ENCODE measurements around the gene PPIF.
"Not testable (repeated sequence)": the region's sequence is repeated elsewhere in the genome, so short reads cannot be mapped to it uniquely, and the experiment has no call there.

Gene PPIF

DNA sequence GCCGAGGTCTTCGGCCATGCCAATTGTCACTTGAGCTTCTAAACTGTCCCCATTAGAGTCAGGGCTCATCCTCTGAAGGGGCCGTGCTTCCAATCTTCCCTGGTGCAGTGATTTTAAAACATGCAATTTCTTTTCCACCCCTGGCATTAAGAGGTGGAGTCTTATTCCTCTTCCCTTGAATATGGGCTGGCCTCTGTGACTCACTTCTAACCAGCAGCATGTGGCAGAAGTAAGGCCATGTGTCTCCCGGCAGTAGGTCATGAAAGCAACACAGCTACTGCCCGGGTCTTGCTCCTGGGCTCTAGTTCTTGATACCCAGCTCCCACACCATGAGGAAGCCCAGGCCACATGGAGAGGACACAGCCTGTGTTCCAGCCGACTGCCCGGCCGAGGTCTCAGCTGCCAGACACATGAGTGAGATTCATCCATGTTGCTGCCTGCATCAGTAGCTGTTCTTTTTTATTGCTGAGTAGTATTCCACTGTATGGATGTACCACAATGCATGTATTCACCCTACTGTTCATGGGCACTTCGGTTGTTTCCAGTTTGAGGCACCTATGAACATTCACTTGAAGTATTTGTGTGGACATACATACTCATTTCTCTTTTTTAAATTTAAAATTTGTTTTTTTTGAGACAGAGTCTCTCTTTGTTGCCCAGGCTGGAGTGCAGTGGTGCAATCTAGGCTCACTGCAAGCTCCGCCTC, 14.5 kb upstream of the PPIF start:
- not testable (repeated sequence) for DNase-seq

DNA sequence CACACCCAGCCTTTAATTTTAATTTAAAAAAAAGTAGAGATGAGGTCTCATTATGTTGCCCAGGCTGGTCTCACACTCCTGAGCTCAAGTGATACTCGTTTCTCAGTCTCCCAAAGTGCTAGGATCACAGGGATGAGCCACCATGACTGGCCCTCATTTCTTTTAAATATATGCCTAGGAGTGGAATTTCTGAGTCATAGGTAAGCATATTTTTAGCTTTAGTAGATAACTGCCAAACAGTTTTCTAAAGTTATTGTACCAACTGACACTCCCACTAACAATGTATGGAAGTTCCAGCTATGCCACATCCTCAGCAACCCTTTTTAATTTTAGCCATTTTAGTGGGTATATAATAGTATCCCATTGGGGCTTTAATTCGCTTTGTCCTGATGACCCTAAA, 13.8 kb upstream of the PPIF start:
- DNase-seq: no peak

DNA sequence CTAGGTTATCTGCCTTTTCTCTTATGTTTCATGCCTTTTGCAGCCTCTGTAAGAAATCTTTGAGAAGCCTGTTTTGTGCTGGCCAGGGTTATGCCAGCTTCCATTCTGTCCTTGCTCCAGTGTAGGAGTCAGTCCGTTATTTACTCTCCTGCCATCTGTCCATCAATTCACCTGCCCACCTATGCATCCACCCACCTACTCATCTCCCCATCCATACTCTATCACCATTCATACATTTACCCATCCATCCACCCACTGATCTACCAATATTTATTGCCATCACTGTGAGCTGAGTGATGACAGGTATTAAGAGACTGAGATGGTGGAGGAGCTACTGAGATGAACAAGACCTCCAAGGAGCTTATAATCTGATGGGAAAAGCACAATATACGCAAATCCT, 12.7 kb upstream of the PPIF start:
- no peak for DNase-seq

DNA sequence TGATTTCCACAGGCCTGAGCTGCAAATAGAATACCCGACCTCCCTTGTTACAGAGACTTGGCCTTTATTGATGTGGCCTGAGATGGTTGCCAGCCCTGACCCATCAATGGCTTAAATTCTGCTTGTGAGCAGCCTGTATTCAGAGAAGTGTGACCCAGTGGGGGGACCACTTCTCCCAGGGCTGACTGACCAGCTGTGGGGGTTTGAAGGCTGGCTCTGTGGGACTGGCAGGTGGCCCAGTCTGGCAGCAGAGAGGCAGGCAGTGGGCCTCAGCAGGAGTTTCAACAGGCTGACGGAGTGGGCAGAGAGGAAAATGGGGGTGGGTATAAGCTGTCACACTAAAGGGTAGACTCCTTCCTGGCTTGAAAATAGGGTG, 12.2 kb upstream of the PPIF start:
- no peak for DNase-seq

DNA sequence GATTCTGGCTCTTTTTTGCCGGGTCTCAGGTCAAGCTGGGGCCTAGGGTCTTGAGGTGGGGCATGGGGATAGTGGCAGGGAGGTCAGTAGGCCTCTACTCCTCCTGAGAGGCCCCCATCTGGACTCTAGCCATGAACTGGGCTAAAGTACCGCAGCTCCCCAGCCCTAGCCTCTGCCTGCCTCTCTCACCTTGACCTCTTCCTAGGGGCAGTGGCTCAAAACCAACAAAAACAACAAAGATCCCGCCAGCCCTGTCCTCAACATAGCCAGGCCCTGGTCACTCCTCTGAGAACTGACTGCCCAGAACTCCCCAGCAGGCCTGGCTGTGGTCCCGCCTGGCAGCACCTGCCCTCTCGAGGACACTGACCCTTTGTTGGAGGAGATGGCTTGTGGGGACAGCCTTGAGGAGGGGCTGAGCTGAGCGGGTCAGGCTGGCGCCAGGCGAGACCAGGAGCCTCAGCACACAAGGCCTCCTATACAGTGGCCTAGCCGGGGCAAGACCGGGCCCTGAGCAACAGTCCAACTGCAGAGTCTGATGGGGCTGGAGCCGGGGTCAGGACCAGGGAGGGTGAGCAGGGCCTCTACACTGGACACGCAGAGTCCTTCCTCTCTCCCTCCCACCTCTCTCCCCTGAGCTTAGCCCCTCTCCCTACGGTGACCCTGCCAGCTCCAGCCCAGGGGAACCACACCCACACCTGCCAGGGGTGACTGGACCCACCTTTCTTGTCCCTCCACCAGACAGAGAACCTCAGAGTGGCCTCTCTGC, 11.6 kb upstream of the PPIF start:
- no peak for DNase-seq

DNA sequence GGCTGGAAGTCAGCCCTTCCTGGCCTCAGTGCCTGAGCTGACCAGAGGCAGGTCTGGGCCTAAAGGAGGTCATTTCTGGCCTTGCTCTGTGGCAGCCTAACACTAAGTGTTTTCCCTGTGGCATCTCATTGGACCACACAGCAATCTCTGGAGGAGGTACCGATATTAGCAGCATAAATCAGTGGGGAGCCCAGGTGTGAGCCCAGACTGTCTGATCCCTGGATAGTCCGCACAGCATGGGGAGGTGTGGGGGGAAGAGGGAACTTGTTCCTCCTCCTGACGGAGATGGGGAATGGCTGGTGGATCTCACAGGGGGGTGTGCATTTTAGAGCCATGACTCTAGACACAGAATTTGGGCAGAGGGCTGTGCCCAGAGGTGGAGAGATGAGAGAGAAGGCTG, 11.0 kb upstream of the PPIF start:
- no peak for DNase-seq

DNA sequence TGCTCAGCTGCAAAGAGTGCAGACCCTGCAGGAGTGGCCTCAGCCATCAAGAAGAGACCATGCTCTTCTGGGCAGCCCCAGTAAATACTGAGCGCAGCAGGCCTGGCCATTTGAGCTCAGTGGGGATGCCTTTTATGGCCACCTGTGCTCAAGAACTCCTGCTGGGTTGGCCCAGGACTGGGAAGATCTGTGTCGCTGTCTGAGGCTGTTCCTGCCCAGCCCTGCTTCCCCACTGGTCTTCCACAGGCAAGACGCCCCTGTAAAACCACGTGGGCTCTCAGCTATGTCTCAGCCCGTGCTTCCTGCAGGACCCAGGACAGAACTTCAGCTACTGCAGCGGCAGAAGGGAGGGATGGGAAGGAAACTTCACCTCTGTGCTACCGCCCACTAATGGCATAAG, 10.5 kb upstream of the PPIF start:
- DNase-seq: no peak

DNA sequence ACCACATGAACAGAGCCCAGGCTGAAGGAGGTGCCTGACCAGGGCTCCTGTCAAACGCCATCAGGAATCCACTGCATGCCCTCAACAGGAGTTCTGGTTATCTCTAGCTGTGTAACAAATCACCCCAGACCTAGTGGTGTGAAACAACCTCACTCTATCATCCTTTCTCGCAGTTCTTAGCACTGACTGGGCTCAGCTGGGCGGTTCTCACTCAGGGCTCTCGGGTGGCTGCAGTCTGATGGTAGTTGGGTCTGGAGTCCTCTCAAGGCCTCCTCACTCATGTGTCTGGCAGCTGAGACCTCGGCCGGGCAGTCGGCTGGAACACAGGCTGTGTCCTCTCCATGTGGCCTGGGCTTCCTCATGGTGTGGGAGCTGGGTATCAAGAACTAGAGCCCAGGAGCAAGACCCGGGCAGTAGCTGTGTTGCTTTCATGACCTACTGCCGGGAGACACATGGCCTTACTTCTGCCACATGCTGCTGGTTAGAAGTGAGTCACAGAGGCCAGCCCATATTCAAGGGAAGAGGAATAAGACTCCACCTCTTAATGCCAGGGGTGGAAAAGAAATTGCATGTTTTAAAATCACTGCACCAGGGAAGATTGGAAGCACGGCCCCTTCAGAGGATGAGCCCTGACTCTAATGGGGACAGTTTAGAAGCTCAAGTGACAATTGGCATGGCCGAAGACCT, 9.3 kb upstream of the PPIF start:
- not testable (repeated sequence) for DNase-seq

DNA sequence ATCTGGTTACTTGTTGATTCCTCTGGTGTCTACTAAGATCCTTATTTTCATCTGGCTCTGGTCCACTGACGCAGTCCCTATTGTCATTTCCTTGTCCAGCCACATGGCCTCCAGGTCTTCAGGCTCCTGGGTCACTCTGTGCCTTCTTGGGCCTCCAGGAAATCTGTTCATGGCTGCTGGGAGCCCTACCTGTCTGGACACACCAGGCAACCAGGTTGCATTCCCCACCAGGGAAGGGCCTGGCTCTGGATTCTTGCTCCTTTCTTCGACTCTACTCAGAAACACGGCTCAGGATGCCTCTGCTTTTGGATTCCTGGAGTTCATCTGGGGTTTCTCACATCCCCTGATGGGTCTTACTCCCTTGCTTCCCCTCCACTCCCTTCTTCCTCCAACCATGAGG, 8.0 kb upstream of the PPIF start:
- DNase-seq: no peak

DNA sequence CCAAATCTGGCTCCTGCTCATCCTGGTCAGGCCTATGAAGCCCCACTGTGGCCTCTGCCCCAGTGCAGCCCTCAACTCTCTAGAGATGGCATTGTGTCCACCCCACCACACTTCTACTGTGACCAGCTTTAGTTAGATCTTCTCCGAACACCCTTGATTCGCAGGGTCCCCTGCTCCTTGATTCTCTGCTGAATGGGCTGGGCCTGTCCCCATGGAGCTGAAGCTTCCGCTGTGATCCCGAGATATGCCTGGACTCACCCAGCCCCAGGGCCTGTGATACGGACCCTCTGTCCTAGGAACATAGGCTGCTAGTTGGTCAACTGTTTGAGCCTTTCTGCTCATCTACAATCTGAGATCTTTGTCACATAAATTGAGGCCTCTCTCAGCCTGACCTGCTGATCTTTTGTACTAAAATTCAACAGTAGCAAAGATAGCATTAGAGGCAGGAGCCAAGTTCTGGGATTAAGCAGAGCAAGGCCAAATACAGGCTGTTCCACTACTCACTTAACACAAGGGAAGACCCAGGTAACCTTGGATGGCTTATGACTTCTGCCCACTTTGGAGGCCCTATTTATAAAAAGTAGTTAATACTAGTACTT, 6.5 kb upstream of the PPIF start:
- no peak for DNase-seq

DNA sequence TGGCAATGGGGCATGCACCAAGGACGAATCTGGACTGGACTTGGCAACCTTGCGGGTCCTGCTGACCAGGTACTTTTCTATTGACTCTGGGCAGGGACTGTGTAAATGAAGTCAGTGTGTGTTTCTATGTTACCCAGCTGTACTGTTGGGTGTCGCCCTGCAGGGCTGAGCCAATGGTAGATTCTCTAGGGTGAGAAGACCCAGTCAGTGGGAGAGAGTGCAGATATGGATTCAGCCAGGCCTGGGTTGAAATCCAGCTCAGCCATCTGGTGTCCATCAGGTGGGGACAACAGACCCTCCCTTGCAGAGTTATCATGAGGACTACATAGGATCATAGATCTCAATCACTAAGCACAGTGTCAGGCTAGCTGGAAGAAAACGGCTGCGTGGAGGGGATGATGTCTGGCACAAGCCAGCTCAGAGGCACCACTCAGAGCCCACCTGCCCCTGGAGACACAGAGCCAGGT, 4.9 kb upstream of the PPIF start:
- no peak for DNase-seq

DNA sequence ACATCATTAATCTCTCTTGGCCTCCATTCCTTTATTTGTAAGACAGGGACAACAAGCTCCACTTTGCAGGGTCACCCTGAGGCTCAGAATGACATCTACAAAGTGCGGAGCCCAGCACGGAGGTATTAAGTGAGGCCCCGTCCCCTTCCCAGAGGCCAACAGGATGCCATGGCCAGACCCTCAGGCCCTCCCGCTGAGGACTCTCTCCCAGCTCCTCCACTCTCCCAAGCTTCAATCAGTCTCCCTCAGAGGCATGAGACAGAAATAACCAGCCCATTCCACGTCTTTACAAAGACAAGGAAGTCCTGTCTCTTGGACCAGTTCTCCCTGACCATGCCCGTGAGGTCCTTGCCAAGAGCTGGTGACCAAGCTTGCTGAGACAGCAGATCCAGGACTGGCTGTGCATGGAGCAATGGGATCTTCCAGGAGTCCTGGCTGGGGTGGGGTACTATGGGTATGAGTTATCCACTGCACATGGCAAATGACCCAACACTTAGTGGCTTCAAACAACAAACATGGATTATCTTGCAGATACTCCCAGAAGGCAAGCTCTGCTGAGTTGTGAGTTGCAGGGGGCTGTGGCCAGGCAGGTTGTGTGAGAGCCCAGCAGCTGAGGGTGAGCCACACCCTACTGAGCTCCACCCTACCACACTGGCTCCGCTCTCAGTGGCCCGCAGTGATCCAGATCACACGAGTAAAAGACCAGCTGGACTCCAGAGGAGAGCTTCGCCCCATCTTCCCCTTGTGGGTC, 4.3 kb upstream of the PPIF start:
- no peak for DNase-seq

DNA sequence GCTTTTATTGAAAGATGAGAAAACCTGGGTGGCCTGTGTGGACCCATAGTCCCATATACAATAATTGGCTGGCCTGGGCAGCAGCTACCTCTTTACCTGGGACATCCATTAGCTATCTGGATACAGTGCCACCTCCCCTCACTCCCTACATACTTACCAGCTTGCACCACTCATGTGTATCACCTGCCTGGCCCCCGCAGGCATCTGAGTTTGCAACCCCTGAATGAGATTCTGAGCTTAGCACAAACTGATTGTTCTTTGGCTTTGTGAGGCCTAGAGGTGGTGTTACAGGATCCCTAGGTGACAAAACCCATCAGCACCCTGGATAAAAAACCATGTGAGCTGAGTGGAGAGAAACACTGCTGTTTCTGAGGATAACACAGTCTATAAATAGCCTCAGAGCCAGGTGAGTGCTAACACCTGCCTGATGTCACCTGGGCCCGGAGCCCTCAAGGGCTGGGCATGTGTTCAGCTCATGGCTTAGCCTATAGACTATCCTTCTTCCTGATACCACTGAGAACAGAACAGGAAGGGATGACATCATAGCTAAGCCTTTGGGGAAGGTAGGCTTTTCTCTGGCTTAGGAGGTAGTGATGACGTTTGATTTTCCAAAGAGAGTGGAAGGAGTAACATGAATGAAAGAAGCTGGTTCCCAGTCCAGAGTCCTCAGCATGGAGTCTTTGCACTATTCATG, 2.6 kb upstream of the PPIF start:
- no peak for DNase-seq

DNA sequence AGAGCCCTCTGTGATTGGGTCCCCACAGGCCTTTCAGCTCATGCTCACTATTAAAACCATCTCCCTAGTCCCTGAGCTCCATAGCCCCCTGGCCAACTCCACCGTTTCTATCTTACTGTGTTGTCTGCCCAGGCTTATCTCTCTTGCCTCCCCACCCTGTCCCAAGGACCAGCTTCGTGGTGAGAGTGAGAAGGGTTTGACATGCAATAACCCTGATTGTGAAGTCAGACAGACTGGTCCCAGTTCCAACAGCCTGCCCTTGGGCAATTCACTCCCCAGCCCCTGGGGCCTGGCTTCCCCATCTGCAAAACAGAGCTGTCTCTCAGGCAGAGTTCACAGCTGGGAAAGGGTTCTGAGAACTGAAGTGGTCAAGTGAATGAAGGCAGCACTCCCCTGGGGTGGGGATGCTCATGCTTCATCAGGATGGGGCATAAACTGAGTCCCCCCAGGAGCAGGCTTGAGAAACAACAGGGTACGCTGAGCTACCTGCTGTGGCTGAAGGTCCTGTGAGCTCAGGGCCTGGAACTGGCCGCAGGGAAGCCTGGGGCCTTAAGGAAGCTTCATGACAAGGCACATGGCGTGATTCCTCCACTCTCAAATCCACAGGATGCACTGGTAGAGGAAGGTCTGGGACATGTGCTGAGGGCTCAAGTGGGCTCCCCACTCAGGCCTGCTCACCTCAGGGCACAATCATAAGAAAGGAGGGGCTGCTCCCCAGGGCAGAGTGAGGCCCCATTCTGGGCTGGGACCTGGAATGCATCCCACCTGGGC, 1.8 kb upstream of the PPIF start:
- DNase-seq: no peak

DNA sequence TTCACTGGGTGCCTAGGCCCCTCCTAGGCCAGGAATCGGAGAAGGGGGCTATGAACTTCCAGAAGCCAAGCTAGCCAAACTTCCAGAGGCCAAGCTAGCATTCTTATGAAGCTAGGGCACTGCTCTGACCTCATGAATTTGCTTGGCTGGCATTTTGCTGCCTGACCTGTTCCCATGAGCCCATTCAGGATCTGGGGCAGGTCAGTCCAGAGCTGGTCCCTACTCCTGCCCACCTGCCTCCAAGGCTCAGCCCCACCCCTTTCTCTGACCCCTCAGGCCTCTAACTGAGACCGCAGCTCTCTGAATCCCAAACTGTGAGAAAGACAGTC, 1.3 kb upstream of the PPIF start:
- DNase-seq: no peak

DNA sequence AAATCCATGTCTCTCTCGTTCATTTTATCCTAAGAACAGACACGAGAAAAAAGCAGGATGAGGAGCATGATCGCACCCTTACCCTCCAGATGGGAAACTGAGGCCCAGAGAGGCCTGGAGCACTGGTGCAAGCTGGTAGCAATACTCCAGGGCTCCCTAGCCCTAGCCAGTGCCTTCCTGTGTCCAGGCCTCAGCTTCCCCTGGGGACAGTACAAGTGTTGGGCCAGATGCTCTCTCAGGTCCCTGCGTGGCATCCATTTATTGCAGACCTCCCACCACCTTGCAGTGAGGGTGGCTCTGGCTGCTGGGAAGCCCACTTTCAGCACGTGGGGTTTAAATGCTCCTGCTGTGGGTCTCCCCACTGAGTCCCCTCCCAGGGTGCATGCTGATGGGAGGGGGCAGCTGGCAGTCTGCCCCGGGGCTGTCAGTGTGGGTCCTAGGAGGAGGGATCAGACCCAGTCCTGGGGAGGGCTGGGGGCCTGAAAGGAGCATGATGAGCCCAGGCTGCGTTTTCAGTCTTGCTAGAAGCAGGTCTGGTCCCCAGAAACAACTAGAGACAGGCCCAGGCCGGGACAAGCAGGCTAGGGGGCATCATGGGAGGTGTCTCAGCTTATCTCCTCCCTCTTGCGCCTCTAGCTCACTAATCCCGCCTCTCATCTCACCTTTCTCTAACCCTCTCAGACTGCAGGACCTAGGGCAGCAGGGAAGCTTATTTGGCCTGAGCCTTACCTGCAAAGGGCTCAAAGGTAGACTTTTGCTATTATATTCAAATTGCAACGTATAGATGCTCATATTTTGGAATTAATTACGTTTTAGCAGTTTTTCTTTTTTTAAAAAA, 662 bp upstream of the PPIF start:
- DNase-seq: no peak

DNA sequence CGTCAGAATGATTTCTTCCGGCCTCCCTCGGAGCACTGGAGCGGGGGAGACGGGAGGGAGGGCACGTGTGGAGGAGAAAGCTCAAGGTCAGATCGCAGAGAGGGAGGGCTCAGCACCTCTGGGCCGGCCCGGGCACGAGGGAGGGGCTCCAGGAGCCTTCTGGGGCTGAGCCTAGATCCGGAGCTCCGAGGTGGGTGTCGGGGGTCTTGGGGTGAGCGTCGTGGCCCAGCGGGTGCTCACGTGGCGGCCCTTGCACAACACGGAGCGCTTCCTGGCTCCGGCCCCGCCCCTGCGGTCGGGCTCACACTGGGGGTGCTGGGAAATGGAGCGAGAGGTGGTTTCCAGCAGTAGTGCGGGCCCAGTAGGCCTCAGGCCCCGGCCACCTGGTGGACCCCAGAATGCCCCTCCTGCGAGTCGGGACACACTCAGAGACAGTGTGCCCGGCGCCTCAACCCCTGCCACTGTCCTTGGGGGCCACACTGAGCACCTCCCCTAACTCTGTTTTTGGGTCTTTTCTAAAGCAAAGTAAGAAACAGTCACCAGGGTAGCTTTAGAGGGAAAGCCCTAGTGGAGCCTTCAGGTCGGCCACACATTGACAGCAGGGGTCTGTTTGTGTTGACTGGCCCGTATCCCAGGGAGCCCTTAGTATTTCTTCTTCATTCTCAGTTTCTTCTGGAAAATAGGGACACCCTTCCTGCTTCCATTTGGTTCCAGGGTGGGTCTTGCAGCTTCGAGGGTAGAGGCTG, 798 bp downstream of the PPIF start:
- DNase-seq: peak; percentile 66

DNA sequence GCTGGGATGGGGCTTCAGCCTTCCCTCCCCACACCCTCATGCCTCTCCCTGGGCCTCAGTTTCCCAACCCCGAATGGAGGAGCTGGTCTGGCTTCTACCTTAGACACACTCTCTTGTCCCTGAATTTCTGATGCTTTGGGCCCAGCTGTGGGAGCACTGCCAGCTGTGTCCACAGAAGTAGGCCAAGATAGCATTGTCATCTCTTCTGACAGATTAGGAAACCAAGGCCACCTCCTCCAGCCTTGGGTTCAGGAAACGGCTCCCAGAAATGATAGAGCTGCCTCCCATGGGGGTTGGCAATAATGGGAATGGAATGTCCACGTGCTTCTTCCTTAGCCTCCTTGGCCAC, 1.3 kb downstream of the PPIF start:
- DNase-seq: no peak

DNA sequence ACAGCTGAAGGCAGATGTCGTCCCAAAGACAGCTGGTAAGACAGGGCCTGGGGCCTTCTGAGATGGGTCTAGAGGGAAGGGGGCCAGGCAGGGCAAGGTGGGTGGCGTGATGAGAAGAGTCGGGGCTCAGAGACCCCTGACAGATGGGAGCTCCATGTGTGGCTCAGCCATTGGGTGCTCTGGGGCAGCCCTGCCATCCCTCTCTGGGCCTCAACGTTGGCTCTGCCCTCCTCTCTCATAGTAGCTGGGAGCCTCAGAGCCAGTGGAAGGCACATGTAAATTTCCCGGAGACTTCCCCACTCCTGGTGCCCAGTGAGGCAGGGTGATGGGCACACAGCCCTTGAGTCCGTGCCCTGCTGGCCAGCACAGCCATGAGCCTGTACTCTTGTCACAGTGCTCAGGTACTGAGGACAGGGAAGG, 1.8 kb downstream of the PPIF start:
- DNase-seq: no peak

Measured in activated T-cell treated with anti-CD3 and anti-CD28 coated beads for 4 hours (primary cell).